Neuron (in vitro differentiated cells): Measurements from ENCODE around the gene ZNF691.
"Not testable (repeated sequence)": the region's sequence is repeated elsewhere in the genome, so short reads cannot be mapped to it uniquely, and the experiment has no call there.

Source experiments
- H2AFZ ChIP-seq: one replicate; pipeline ENCODE4 v1.6.1; 2013; ENCODE audit warnings: low read depth, mild to moderate bottlenecking, inconsistent platforms, low read length, moderate library complexity
- H3K27me3 ChIP-seq: one replicate; pipeline ENCODE4 v1.6.1; 2013; ENCODE audit warnings: low read length; ENCODE audit not compliant: insufficient read depth
- H3K36me3 ChIP-seq: one replicate; pipeline ENCODE4 v1.6.1; 2013; ENCODE audit warnings: low read length; ENCODE audit not compliant: insufficient read depth
- H3K4me1 ChIP-seq: one replicate; pipeline ENCODE4 v1.6.1; 2013; ENCODE audit warnings: low read length; ENCODE audit not compliant: insufficient read depth
- H3K4me3 ChIP-seq: 2 replicates; pipeline ENCODE4 v1.5.1; 2013; ENCODE audit warnings: mild to moderate bottlenecking, low read length, moderate library complexity
- H3K9me3 ChIP-seq: one replicate; pipeline ENCODE4 v1.6.1; 2013; ENCODE audit warnings: low read length

ZNF691 gene

GRCh38 chr1:42852608-42852980 is 6.2 kb downstream of the ZNF691 start:
- Histone ChIP-seq H3K27me3 (no peaks in the 10 kb centered on the region), H3K36me3 (peaks cover 39% of the 10 kb centered on the region)

GRCh38 chr1:42853116-42853884 is 6.9 kb downstream of the ZNF691 start:
- Histone ChIP-seq H3K36me3 (peaks cover 39% of the 10 kb centered on the region), H3K4me3 (no peak overlapping the region), H2AFZ (no peak overlapping the region)

More at GRCh38 chr1:42852608-42852980, 6.2 kb downstream of the ZNF691 start:
- Histone ChIP-seq H3K4me3 (no peak overlapping the region), H3K9me3 (peaks cover 17% of the 10 kb centered on the region), H3K4me1 (peaks cover 8% of the 10 kb centered on the region), H2AFZ (no peak overlapping the region)

GRCh38 chr1:42856554-42856953 is 10.1 kb downstream of the ZNF691 start:
- H3K4me1 ChIP-seq, H3K9me3 ChIP-seq, H2AFZ ChIP-seq, H3K4me3 ChIP-seq, H3K27me3 ChIP-seq: not testable (repeated sequence)
- peaks cover 13% of the 10 kb centered on the region for H3K36me3 ChIP-seq

More at GRCh38 chr1:42853116-42853884, 6.9 kb downstream of the ZNF691 start:
- Histone ChIP-seq H3K9me3 (peaks cover 17% of the 10 kb centered on the region), H3K4me1 (peaks cover 1% of the 10 kb centered on the region), H3K27me3 (no peaks in the 10 kb centered on the region)

GRCh38 chr1:42859366-42859765 is 13.0 kb downstream of the ZNF691 start:
- H2AFZ ChIP-seq, H3K36me3 ChIP-seq, H3K4me3 ChIP-seq, H3K4me1 ChIP-seq, H3K27me3 ChIP-seq, H3K9me3 ChIP-seq: not testable (repeated sequence)

GRCh38 chr1:42860339-42861013 is 14.1 kb downstream of the ZNF691 start:
- Histone ChIP-seq H3K36me3 (no peaks in the 10 kb centered on the region), H3K4me1 (no peaks in the 10 kb centered on the region), H3K27me3 (no peaks in the 10 kb centered on the region), H3K9me3 (peaks cover 5% of the 10 kb centered on the region), H2AFZ (no peak overlapping the region), H3K4me3 (no peak overlapping the region)

- H3K9me3 ChIP-seq = peaks cover 5% of the 10 kb centered on the region
- no peak overlapping the region for H3K4me3 ChIP-seq
- no peaks in the 10 kb centered on the region for H3K27me3 ChIP-seq
- no peak overlapping the region for H2AFZ ChIP-seq
- H3K36me3 ChIP-seq = no peaks in the 10 kb centered on the region
- H3K4me1 ChIP-seq = no peaks in the 10 kb centered on the region
Observed at GRCh38 chr1:42861014-42861399, 14.6 kb downstream of the ZNF691 start.

- Histone ChIP-seq H3K27me3 (no peaks in the 10 kb centered on the region), H3K36me3 (no peaks in the 10 kb centered on the region), H3K4me1 (no peaks in the 10 kb centered on the region), H2AFZ (no peak overlapping the region), H3K4me3 (no peak overlapping the region), H3K9me3 (no peaks in the 10 kb centered on the region)
Observed at GRCh38 chr1:42866549-42866948, 20.1 kb downstream of the ZNF691 start.

GRCh38 chr1:42868466-42868865 is 22.1 kb downstream of the ZNF691 start:
- H3K4me1 ChIP-seq, H3K9me3 ChIP-seq, H3K4me3 ChIP-seq, H3K36me3 ChIP-seq, H2AFZ ChIP-seq, H3K27me3 ChIP-seq: not testable (repeated sequence)

- not testable (repeated sequence) for H2AFZ ChIP-seq, H3K9me3 ChIP-seq, H3K4me3 ChIP-seq, H3K27me3 ChIP-seq, H3K36me3 ChIP-seq, H3K4me1 ChIP-seq
Observed at GRCh38 chr1:42869254-42869653, 22.8 kb downstream of the ZNF691 start.

- H2AFZ ChIP-seq, H3K4me1 ChIP-seq, H3K36me3 ChIP-seq, H3K4me3 ChIP-seq, H3K9me3 ChIP-seq, H3K27me3 ChIP-seq: not testable (repeated sequence)
Observed at GRCh38 chr1:42869751-42870150, 23.3 kb downstream of the ZNF691 start.

GRCh38 chr1:42873108-42873507 is 26.7 kb downstream of the ZNF691 start:
- not testable (repeated sequence) for H2AFZ ChIP-seq, H3K4me3 ChIP-seq, H3K27me3 ChIP-seq, H3K36me3 ChIP-seq, H3K9me3 ChIP-seq, H3K4me1 ChIP-seq

GRCh38 chr1:42873670-42874069 is 27.3 kb downstream of the ZNF691 start:
- H3K4me1 ChIP-seq = no peaks in the 10 kb centered on the region
- H3K4me3 ChIP-seq = no peak overlapping the region
- no peak overlapping the region for H2AFZ ChIP-seq
- H3K36me3 ChIP-seq = no peaks in the 10 kb centered on the region
- H3K9me3 ChIP-seq = no peaks in the 10 kb centered on the region
- H3K27me3 ChIP-seq = peaks cover 2% of the 10 kb centered on the region

- H2AFZ ChIP-seq = no peak overlapping the region
- peaks cover 2% of the 10 kb centered on the region for H3K27me3 ChIP-seq
- no peaks in the 10 kb centered on the region for H3K4me1 ChIP-seq
- no peak overlapping the region for H3K4me3 ChIP-seq
- H3K9me3 ChIP-seq = no peaks in the 10 kb centered on the region
- H3K36me3 ChIP-seq = no peaks in the 10 kb centered on the region
Observed at GRCh38 chr1:42876009-42876408, 29.6 kb downstream of the ZNF691 start.

- H3K4me3 ChIP-seq = no peak overlapping the region
- no peak overlapping the region for H2AFZ ChIP-seq
- H3K36me3 ChIP-seq = no peaks in the 10 kb centered on the region
- H3K4me1 ChIP-seq = no peaks in the 10 kb centered on the region
- H3K27me3 ChIP-seq = peaks cover 2% of the 10 kb centered on the region
- H3K9me3 ChIP-seq = no peaks in the 10 kb centered on the region
Observed at GRCh38 chr1:42877380-42877779, 31.0 kb downstream of the ZNF691 start.
